Neural progenitor cell (in vitro differentiated cells): ENCODE data around the gene RGS3. TPM values are rescaled to one million over a fixed set of nuclear protein-coding genes. Genes with fewer than 3 reads are reported as not detected.

Experiments used
- DNase-seq: peaks from one replicate; pipeline ENCODE4 v3.0.0-alpha.2; 2016; ENCODE audit warnings: low spot score
- H2AFZ ChIP-seq: fragments of 200-600 bp; sonication (generic); replicated peaks from 2 replicates; pipeline ENCODE4 v1.6.1; 2016; ENCODE audit warnings: antibody characterized with exemption
- H3F3A ChIP-seq: fragments of 200-600 bp; sonication (generic); 2 replicates; pipeline ENCODE4 v1.6.1; 2016; ENCODE audit warnings: antibody characterized with exemption, low read depth
- H3K27ac ChIP-seq: fragments of 200-600 bp; sonication (generic); 2 replicates; pipeline ENCODE4 v1.5.1; 2016; ENCODE audit warnings: mild to moderate bottlenecking
- H3K27me3 ChIP-seq: fragments of 200-600 bp; sonication (generic); 2 replicates; pipeline ENCODE4 v1.6.1; 2016; ENCODE audit warnings: mild to moderate bottlenecking, moderate library complexity
- H3K36me3 ChIP-seq: fragments of 200-600 bp; sonication (generic); 2 replicates; pipeline ENCODE4 v1.5.1; 2016
- H3K4me1 ChIP-seq: fragments of 200-600 bp; sonication (generic); 2 replicates; pipeline ENCODE4 v1.6.1; 2016; ENCODE audit warnings: mixed run types
- H3K4me2 ChIP-seq: fragments of 200-600 bp; sonication (generic); 2 replicates; pipeline ENCODE4 v1.6.1; 2016
- H3K4me3 ChIP-seq: fragments of 200-600 bp; sonication (generic); 2 replicates; pipeline ENCODE4 v1.5.1; 2016
- H3K79me2 ChIP-seq: fragments of 200-600 bp; sonication (generic); 2 replicates; pipeline ENCODE4 v1.6.1; 2016; ENCODE audit warnings: low read depth
- H3K9ac ChIP-seq: fragments of 200-600 bp; sonication (generic); 2 replicates; pipeline ENCODE4 v1.6.1; 2016
- H3K9me3 ChIP-seq: fragments of 200-600 bp; sonication (generic); 2 replicates; pipeline ENCODE4 v1.5.1; 2016; ENCODE audit warnings: low read depth
- H4K20me1 ChIP-seq: fragments of 200-600 bp; sonication (generic); 2 replicates; pipeline ENCODE4 v1.6.1; 2016; ENCODE audit warnings: low read depth
- H3K27ac Mint-ChIP-seq: 3 replicates; pipeline ENCODE4 v1.8.0; 2021; ENCODE audit warnings: mixed read lengths
- H3K27me3 Mint-ChIP-seq: 2 replicates; pipeline ENCODE4 v1.8.0; 2022; ENCODE audit warnings: low read depth, mild to moderate bottlenecking, inconsistent platforms, moderate library complexity, mixed read lengths; ENCODE audit not compliant: insufficient read depth
- H3K36me3 Mint-ChIP-seq: 3 replicates; pipeline ENCODE4 v1.8.0; 2021; ENCODE audit warnings: mixed read lengths
- H3K4me1 Mint-ChIP-seq: 3 replicates; pipeline ENCODE4 v1.8.0; 2021; ENCODE audit warnings: mixed read lengths
- H3K4me3 Mint-ChIP-seq: 3 replicates; pipeline ENCODE4 v1.8.0; 2021; ENCODE audit warnings: mild to moderate bottlenecking, moderate library complexity, mixed read lengths
- H3K9me3 Mint-ChIP-seq: 3 replicates; pipeline ENCODE4 v1.8.0; 2020; ENCODE audit warnings: mixed read lengths
- CTCF ChIP-seq: fragments of 200-600 bp; sonication (generic); IDR thresholded peaks from 2 replicates; pipeline ENCODE4 v1.5.1; 2017; ENCODE audit warnings: antibody characterized with exemption, mild to moderate bottlenecking
- EZH2 ChIP-seq: fragments of 200-600 bp; sonication (generic); IDR thresholded peaks from 2 replicates; pipeline ENCODE4 v1.6.1; 2017; ENCODE audit warnings: antibody characterized with exemption, mild to moderate bottlenecking, moderate library complexity
- EZH2phosphoT487 ChIP-seq: fragments of 200-600 bp; sonication (generic); IDR thresholded peaks from 2 replicates; pipeline ENCODE4 v1.6.1; 2017; ENCODE audit warnings: antibody characterized with exemption
- total RNA-seq: library from RNA; depleted of rRNA; stranded (reverse); fragments of >200 nt; gene quantifications from 2 replicates; pipeline ENCODE4 v1.2.3, GENCODE V29; 2015; ENCODE audit warnings: low replicate concordance

RGS3 gene
- total RNA-seq, 1 donor from 2014 or later, result 30.3 TPM

GRCh38 chr9:113492343-113493202, 29.0 kb downstream of the RGS3 start:
- no peak overlapping the region for H3K4me3 Mint-ChIP-seq
- no peak overlapping the region for H2AFZ ChIP-seq
- H3K4me1 ChIP-seq, result peaks cover 7% of the 10 kb centered on the region
- peaks cover 5% of the 10 kb centered on the region for H3K36me3 Mint-ChIP-seq
- DNase-seq, result no peak
- H3F3A ChIP-seq, result peaks cover 10% of the 10 kb centered on the region
- no peak overlapping the region for H3K27ac ChIP-seq
- H3K9ac ChIP-seq, result no peak overlapping the region
- no peaks in the 10 kb centered on the region for H3K9me3 Mint-ChIP-seq
- no peak overlapping the region for H3K4me3 ChIP-seq
- H3K36me3 ChIP-seq, result no peaks in the 10 kb centered on the region
- H3K79me2 ChIP-seq, result no peaks in the 10 kb centered on the region
- peak overlapping the region; percentile 57 for H3K27ac Mint-ChIP-seq
- no peaks in the 10 kb centered on the region for H4K20me1 ChIP-seq
- TF ChIP-seq EZH2phosphoT487 (no peak), CTCF (no peak), EZH2 (no peak)
- no peaks in the 10 kb centered on the region for H3K27me3 ChIP-seq
- H3K4me1 Mint-ChIP-seq, result peaks cover 13% of the 10 kb centered on the region
- no peaks in the 10 kb centered on the region for H3K9me3 ChIP-seq
- H3K4me2 ChIP-seq, result no peak overlapping the region
- H3K27me3 Mint-ChIP-seq, result peaks cover 4% of the 10 kb centered on the region

GRCh38 chr9:113493203-113493520, 29.6 kb downstream of the RGS3 start:
- H3K9ac ChIP-seq, result no peak overlapping the region
- no peaks in the 10 kb centered on the region for H4K20me1 ChIP-seq
- Mint-ChIP-seq H3K4me3 (no peak overlapping the region), H3K9me3 (no peaks in the 10 kb centered on the region), H3K4me1 (peaks cover 13% of the 10 kb centered on the region), H3K27ac (peak overlapping the region; percentile 57), H3K27me3 (peaks cover 7% of the 10 kb centered on the region), H3K36me3 (peaks cover under 1% of the 10 kb centered on the region)
- no peaks in the 10 kb centered on the region for H3K79me2 ChIP-seq
- H2AFZ ChIP-seq, result no peak overlapping the region
- peaks cover 10% of the 10 kb centered on the region for H3F3A ChIP-seq
- no peak for DNase-seq
- TF ChIP-seq CTCF (no peak), EZH2 (no peak), EZH2phosphoT487 (no peak)
- H3K4me2 ChIP-seq, result no peak overlapping the region
- H3K4me3 ChIP-seq, result no peak overlapping the region
- H3K27me3 ChIP-seq, result no peaks in the 10 kb centered on the region
- no peaks in the 10 kb centered on the region for H3K36me3 ChIP-seq
- H3K9me3 ChIP-seq, result no peaks in the 10 kb centered on the region
- peaks cover 7% of the 10 kb centered on the region for H3K4me1 ChIP-seq
- H3K27ac ChIP-seq, result no peak overlapping the region

GRCh38 chr9:113495526-113495925, 32.0 kb downstream of the RGS3 start:
- no peaks in the 10 kb centered on the region for H3K79me2 ChIP-seq
- Mint-ChIP-seq H3K36me3 (peaks cover 4% of the 10 kb centered on the region), H3K27me3 (peaks cover 7% of the 10 kb centered on the region), H3K4me1 (peaks cover 22% of the 10 kb centered on the region), H3K4me3 (no peak overlapping the region), H3K27ac (peak overlapping the region; percentile 42), H3K9me3 (no peaks in the 10 kb centered on the region)
- H4K20me1 ChIP-seq, result no peaks in the 10 kb centered on the region
- H3K27me3 ChIP-seq, result no peaks in the 10 kb centered on the region
- DNase-seq, result no peak
- H3K4me1 ChIP-seq, result peaks cover 7% of the 10 kb centered on the region
- H3F3A ChIP-seq, result peaks cover 12% of the 10 kb centered on the region
- no peak overlapping the region for H3K27ac ChIP-seq
- no peak overlapping the region for H3K4me3 ChIP-seq
- no peak for TF ChIP-seq EZH2
- no peak for TF ChIP-seq CTCF
- TF ChIP-seq EZH2phosphoT487, result no peak
- no peak overlapping the region for H3K9ac ChIP-seq
- no peaks in the 10 kb centered on the region for H3K9me3 ChIP-seq
- no peaks in the 10 kb centered on the region for H3K36me3 ChIP-seq
- no peak overlapping the region for H2AFZ ChIP-seq
- H3K4me2 ChIP-seq, result no peak overlapping the region
